SK-N-DZ (cell line): ENCODE results near the gene FAM81B. TPM values are rescaled to one million over a fixed set of nuclear protein-coding genes. Genes with fewer than 3 reads are reported as not detected.
A peak's percentile ranks its signal among the peaks of the same experiment; 100 is the strongest.
"Not testable (repeated sequence)": the region's sequence is repeated elsewhere in the genome, so short reads cannot be mapped to it uniquely, and the experiment has no call there.

Experiments
- DNase-seq: peaks from one replicate; pipeline ENCODE4 v3.0.0-alpha.2; 2015; ENCODE audit warnings: low spot score
- polyA plus RNA-seq, 2 experiments: library from polyadenylated mRNA; depleted of rRNA; stranded (reverse); fragments of >200 nt; gene quantifications; 2 replicates each; pipeline ENCODE4 v1.2.3, GENCODE V29; 2014

FAM81B gene, protein sequence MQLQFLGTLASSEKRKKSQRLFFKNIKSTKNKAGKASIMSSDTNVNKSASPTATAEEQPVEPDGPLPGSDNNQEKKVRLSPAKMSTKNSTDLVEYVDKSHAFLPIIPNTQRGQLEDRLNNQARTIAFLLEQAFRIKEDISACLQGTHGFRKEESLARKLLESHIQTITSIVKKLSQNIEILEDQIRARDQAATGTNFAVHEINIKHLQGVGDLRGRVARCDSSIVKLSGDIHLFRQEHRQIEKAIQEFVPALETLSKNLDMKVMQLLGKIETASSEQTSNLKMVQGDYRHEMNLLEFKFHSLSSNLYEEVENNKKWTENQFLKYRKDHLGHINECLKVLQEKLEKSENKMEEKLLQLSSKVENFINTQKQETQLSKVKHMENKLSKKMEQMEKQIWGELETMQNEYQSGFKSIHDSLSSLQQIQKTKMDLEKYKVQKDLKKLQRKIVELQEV
- polyA plus RNA-seq (2014; cell fraction: cytosol; rRNA removed), result not detected in 2 replicates
- polyA plus RNA-seq (2014; cell fraction: nucleus; rRNA removed), result not detected in 2 replicates

DNA sequence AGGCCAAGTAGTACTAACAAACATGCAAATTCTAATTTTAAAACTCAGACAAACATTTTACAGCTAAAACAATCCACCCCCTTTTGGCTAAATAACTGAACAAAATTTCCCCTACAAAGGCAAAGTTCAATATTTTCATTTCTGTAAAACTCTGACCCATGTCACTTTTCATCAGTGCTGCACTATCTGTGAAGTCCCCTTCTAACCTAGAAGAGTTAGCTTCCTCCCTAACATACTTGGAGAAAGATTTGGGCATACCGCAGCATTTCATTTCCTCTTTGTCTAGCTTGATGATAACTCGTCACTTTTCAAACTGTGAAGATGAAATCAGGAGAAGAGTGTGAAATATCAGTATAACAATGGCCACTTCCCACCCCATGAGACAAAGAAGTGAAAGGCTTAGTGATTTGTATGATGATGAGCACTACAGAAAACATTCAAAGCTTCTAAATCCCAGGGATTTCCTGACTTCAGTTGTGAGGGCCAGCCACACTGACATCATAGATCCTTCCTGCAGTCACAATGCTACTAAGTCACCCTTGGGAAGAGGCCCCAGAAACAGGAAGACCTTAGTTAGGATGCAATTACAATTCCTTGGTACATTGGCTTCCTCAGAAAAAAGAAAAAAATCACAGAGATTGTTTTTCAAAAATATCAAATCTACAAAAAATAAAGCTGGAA lies at the start of gene FAM81B:
TSS of gene FAM81B (plus strand) at position 555 of the 681 bp plus-strand sequence. CDS start at position 579, 24 bp downstream.
- DNase-seq, result no peak

DNA sequence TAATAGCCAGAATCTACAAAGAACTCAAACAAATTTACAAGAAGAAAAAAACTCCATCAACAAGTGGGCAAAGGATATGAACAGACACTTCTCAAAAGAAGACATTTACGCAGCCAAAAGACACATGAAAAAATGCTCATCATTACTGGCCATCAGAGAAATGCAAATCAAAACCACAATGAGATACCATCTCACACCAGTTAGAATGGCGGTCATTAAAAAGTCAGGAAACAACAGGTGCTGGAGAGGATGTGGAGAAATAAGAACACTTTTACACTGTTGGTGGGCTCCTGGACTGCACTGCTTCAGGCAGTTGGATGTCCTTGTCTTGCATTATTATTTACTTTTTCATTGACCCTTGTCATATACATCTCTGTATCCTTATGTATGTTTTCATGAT lies 49.7 kb upstream of the FAM81B start:
- not testable (repeated sequence) for DNase-seq

DNA sequence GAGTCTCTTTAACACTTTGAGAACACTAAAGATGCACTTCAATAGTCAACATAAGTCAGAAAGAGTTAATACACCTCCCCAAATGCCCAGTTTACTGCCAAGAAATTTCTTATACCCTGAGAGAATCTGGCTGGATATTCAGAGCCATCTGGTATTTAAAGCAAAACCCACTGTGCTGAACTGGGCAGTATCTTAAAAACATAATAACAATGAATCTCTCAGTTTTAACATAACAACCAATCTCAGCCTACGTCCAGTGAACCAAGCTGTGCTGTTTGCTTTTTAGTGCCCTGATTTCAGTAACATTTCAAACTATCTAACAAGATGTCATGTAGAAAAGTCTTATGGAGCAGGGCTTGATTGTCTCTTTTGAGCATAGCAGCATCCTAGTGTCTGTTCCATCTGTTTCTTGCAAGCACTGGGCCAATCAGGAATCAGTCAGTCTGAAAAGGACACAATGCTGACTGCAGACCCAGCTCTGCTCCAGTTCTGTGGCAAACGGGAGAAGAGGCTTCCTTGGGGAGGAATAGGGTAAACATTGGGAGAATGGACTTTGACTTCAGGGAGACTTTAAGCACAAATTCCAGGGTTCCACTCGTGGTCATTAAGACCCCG lies 43.6 kb upstream of the FAM81B start:
- DNase-seq, result no peak

DNA sequence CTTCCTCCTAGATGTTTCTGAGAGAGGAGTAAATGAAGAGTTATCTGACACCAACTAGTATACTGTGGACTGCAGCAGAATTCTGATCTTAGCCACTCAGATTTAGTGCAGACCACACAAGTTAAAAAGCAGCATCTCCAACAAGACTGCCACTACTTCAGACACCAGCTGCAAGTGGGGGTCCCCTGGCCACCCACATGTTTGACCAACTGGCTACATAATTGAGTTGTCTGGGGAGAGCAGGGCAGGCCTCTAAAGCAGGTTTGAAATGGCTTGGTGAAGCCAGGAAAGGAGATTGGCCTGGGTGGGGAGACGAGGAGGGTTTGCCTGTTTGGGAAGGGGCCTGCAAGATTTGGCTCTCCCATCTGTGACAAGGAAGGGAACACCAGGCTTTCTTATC lies 40.5 kb upstream of the FAM81B start:
- no peak for DNase-seq

DNA sequence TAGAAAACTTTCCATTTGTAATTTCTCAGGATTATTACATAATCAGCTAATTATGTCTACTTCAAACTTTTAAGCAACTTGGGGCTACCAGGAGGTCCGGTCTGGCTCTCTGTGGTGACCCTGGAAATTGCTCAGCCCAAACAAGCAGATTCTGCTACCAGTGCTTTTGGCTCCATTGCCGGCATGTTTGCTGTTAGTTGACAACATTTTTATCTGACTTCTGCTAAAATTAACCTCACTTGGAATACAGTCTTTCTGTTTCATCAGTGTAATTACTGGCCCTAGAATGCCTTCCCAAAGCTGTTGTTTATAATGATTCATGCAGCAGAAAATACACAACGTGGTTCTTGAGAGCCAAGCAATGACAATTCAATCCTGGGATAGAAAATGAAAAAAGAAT lies 38.5 kb upstream of the FAM81B start:
- DNase-seq, result no peak

DNA sequence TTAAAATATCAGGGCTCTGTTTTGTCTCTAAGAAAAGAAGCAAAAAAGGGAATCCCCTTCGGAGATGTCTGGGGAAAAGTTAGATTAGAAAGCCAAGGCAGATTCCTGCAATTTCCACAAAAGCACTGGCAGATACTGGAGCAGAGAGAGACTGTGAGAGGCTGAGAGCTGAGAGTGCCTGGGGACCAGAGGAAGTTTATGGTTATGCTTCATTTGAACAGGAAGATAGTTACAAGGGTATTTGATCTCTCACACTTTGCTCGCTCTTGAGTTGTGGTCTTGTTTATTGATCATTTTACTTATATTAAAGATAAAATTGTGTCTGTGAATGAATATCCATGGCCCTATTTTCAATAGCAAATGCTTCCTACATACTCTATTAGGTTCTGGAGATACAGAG lies 32.8 kb upstream of the FAM81B start:
- no peak for DNase-seq

DNA sequence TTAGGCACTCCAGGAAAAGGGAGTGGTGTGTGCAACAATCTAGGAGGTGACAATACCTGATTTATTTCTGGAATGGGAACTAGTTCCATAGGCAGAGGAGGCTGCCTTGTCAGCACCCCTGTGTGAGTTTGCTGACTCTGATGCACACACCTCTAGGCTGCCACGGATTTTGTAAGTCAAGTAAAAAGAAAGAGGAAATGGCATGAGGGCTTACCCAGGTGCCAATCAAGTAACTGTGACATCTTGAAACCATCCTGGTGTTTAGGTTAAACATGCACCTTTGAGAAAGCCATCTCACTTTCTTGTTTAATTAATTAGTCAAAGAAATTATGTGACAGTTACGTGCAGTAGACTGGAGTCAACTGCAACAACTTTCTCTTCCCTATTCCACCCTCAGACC lies 32.3 kb upstream of the FAM81B start:
- DNase-seq, result no peak

DNA sequence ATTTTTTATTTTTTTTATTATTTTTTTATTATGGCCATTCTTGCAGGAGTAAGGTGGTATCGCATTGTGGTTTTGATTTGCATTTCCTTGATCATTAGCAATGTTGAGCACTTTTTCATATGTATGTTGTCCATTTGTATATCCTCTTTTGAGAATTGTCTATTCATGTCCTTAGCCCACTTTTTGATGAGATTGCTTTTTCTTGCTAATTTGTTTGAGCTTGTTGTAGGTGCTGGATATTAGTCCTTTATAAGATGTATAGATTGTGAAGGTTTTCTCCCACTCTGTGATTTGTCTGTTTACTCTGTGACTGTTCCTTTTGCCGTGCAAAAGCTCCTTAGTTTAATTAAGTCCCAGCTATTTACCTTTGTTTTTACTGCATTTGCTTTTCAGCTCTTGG lies 30.5 kb upstream of the FAM81B start:
- DNase-seq, result not testable (repeated sequence)

DNA sequence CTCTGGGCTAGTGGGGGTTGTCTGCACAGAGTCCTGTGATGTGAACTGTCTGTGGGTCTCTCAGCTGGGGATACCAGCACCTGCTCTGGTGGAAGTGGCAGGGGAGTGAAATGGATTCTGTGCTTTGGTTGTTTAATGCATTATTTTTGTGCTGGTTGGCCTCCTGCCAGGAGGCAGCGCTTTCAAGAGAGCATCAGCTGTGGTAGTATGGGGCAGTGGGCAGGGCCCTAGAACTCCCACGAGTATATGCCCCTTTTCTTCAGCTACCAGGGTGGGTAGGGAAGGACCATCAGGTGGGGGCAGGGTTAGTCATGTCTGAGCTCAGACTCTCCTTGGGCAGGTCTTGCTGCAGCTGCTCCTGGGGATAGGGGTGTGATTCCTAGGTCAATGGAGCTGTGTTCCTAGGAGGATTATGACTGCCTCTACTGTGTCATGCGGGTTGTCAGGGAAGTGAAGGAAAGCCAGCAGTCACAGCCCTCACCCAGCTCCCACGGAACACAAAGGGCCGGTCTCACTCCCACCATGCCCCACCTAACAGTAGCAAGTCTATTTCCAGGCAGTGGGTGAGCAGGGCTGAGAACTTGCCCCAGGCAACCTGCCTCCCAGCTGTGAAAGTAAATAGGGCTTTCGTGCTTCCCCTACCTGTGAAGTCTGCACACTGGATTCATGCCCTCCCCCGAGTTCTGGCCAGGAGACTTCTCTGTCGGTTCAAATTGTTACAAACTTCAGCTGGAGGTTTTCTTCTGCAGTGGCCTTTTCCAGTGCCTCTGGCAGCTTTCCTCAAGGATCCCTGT lies 25.7 kb upstream of the FAM81B start:
- no peak for DNase-seq

DNA sequence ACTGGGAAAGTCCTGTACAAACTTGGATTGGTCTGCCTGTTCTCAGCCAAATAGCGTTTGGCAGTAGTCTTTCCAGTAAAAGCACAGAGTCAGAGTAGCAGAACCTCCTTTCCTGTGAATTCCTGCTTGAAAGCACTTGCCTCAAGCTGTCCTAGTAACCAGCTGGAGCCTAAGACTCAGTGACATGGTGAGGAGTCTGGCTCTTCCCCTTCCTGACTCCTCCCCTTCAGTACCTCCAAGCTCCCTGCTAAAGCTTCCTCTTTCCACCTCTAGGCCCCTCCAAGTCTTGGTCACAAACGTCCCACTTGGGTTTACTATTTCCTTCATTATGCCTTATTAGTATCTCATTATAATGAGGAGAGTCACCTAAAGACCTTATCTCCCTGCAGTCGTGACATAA lies 21.4 kb upstream of the FAM81B start:
- DNase-seq, result no peak

DNA sequence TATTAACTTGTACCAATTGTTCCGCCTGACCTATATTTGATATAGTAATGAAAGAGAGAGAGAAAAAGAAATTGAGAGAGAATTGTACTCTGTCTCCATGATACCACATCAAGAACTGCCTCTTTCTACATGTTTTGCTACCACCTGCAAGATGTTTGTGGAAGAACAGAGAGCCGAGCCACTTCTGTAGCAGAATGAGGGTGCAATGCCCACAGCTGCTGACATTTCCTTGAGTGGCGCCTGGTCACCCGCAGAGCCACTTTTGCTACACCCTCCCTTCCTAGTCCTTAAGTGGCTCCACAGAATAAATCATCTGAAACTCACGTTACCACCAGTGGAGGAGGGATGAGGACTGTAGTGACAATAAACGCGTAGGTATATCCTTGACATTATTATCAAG lies 17.1 kb upstream of the FAM81B start:
- DNase-seq, result no peak

DNA sequence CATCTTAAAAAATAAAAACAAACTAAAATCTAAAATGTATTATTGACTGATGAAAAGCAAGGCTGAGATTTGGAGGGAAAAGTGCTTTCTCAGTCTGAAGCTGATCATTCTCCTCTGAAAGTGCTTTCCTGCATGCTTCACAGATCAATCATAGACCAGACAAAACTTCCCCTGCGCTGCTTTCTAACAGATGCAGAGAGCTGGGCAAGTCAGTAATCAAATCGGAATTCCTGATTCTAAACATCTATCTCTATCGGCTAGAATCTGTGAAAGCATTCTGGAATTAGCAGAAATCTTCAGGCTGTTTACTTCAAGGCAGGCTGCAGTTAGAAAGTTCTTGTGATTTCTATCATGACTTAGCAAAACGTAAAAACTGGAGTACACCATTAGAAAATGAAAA lies 15.6 kb upstream of the FAM81B start:
- no peak for DNase-seq

DNA sequence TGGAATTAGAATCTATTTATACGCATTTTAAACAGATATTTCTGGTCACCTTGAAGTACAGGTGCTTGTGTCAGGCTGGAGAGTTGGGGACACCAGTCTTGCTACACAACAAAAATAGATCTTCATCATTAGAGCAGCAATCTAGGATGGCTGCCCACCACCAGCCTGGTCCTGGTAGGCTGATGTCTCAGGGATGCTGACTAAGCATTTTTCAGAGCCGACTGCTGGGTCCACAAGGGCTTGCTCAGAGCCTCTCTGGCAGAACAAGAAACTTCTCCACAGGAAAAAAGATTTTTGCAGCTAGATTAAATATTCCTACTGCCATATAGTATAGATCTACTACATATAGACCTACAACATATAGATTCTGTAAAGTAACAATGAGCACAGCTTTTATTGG lies 12.0 kb upstream of the FAM81B start:
- DNase-seq, result no peak

DNA sequence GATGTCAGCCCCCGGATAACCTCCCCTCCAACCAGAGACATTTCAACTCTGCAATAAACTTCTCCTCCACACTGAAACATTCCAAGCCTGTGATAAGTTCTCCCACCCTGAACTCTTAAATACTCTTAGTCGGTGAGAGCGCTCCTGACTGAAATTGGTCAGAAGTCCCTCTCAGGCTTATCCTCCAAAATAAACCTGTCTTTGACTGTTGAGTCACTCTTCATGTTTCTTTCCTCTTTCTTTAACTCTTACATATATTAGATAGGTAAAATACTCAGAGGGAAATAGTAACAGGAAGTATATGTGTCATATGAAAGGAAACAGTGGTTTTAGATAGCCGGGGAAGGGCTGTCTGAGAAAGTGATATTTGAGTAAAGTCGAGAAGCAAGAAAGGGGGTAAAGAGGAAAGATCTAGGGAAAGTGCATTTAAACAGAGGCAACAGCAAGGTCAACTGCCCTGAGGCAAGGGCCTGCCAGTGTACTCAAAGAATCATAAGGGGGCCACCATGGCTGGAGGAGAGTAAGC lies 11.0 kb upstream of the FAM81B start:
- DNase-seq, result no peak

DNA sequence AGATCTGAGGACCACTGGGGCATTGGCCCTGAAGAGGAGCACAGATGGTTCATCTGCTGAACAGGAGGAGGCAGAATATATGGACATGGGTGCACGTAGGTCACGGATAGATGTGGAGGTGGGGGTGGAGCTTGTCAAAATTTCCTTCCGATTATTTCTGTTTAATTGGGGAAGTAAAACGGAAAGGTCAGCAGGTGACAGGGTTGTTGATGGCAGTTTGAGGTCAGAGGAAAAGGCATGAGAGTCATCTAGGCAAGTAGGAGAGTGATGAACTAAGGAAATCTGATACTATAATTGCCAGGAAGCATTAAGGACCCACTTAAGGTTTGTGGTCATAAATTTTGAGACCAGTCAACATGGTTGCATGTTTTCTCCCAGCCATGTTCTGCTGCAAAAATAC lies 8.4 kb upstream of the FAM81B start:
- peak; percentile 20 for DNase-seq

DNA sequence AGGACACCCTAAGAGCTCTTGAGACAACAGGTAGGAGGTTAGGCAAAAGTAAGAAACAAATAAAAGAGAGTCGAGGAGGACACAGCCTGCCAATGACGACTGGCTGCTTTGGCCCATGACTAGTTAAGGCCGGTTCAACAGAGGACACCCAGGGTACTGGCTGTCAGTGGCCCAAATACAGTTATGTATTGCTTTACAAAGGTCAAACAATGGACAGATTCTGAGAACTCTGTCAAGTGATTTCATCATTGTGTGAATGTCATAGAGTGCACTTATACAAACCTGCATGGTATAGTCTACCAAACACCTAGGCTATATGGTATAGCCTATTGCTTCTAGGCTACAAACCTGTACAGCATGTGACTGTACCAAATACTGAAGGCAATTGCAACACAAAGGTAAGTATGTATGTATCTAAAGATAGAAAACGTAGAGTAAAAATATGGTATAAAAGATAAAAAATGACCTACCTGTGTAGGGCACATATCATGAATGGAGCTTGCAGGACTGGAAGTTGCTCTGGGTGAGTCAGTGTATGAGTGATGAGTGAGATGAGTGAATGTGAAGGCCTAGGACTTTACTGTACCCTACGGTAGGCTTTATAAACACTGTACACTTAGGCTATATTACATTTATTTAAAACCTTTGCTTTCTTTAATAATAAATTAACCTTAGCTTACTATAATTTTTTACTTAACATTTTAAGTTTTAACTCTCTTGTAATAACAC lies 6.5 kb upstream of the FAM81B start:
- no peak for DNase-seq

DNA sequence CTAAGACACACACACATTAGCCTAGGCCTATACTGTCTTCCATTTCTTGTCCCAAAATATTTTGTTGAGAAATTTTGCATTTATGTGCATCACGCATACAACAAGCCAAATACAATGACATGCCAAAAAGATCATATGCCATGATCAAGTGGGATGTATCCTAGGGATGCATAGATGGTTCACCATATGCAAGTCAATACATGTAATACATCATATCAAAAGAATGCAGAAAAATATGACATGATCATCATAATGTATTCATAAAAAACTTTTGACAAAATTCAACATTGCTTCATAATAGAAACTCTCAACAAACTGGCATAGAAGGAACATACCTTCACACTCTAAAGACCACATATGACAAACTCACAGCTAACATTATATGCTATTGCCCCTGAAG lies 5.8 kb upstream of the FAM81B start:
- no peak for DNase-seq

DNA sequence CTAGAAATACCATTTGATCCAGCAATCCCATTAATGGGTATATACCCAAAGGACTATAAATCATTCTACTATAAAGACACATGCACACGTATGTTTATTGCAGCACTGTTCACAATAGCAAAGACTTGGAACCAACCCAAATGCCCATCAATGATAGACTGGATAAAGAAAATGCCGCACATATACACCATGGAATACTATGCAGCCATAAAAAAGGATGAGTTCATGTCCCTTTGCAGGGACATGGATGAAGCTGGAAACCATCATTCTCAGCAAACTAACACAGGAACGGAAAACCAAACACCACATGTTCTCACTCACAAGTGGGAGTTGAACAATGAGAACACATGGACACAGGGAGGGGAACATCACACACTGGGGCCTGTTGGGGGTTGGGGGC lies 799 bp downstream of the FAM81B start:
- DNase-seq, result not testable (repeated sequence)

DNA sequence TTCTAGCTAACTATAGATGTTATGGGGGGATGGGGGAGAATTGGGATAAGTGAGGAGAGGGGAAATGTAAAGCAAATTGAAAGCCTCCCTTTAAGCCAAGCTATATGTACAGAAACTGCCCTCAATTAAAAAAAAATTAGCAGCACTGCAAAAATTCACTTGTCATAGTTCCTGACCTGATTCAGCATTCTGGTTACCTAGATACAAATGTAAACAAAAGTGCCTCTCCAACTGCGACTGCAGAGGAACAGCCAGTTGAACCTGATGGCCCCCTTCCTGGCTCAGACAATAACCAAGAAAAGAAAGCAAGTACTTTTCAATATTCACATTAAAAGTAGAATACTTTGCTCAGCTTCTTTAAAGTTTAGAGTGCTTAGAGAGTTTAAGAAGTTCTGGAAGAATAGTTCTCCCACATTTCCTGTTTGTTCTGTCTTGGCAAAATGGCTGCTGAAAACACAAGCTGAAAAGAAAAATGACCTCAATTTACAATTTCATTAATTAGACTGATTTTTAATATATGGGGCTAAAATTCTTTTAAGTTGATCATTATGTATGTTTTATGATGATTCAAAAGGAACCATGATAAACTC lies 1.5 kb downstream of the FAM81B start:
- DNase-seq, result no peak

DNA sequence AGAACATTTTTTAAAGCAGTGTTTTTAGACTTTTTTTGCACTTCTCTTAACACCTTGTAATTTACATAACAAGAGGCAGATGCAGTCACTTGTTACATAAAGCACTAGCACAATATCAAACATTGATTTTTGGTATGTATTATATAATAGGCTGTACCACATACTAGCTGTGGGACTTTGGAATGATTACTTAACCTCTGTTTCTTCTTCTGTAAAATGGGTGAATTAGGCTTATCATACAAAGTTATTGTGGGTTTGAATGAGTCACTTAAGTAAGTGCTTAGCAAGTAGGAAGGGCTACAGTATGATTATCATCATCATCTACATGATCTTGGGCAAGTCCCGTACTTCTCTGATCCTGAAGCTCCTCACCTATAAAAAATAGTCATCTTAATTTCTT lies 2.1 kb downstream of the FAM81B start:
- DNase-seq, result no peak
